NCI-H748 treated with DMSO at 0.1 percent for 48 hours (cell line): ENCODE results near the gene RFX2.
A peak's percentile ranks its signal among the peaks of the same experiment; 100 is the strongest.

Source experiments
- DNase-seq: peaks from one replicate; lab custom pipeline; 2025; lab: John Stamatoyannopoulos, UW

Gene RFX2

GRCh38 chr19:6103894-6104293 lies 6.4 kb downstream of the RFX2 start:
- no peak for DNase-seq

GRCh38 chr19:6103217-6103644 lies 7.1 kb downstream of the RFX2 start:
- no peak for DNase-seq

- DNase-seq, result no peak
Measured at GRCh38 chr19:6101991-6102390, 8.3 kb downstream of the RFX2 start.

- no peak for DNase-seq
Measured at GRCh38 chr19:6101291-6101825, 8.9 kb downstream of the RFX2 start.

GRCh38 chr19:6100284-6100915 lies 9.9 kb downstream of the RFX2 start:
- DNase-seq, result no peak

- DNase-seq, result no peak
Measured at GRCh38 chr19:6099599-6099998, 10.7 kb downstream of the RFX2 start.

GRCh38 chr19:6099033-6099432 lies 11.3 kb downstream of the RFX2 start:
- DNase-seq, result no peak

GRCh38 chr19:6098574-6098973 lies 11.7 kb downstream of the RFX2 start:
- DNase-seq, result no peak

- DNase-seq, result no peak
Measured at GRCh38 chr19:6097911-6098310, 12.4 kb downstream of the RFX2 start.

- no peak for DNase-seq
Measured at GRCh38 chr19:6095760-6096159, 14.5 kb downstream of the RFX2 start.

GRCh38 chr19:6092329-6093286 lies 17.7 kb downstream of the RFX2 start:
- peak; percentile 34 for DNase-seq

GRCh38 chr19:6091771-6092291 lies 18.5 kb downstream of the RFX2 start:
- no peak for DNase-seq

- no peak for DNase-seq
Measured at GRCh38 chr19:6090634-6091033, 19.7 kb downstream of the RFX2 start.

GRCh38 chr19:6088602-6089049 lies 21.7 kb downstream of the RFX2 start:
- DNase-seq, result no peak

- peak; percentile 13 for DNase-seq
Measured at GRCh38 chr19:6087074-6087571, 23.2 kb downstream of the RFX2 start.

GRCh38 chr19:6086068-6086788 lies 24.1 kb downstream of the RFX2 start:
- DNase-seq, result no peak

- no peak for DNase-seq
Measured at GRCh38 chr19:6084821-6085220, 25.5 kb downstream of the RFX2 start.

GRCh38 chr19:6079107-6079506 lies 31.2 kb downstream of the RFX2 start:
- no peak for DNase-seq

GRCh38 chr19:6078068-6078467 lies 32.2 kb downstream of the RFX2 start:
- DNase-seq, result no peak

- no peak for DNase-seq
Measured at GRCh38 chr19:6076675-6077463, 33.4 kb downstream of the RFX2 start.

- no peak for DNase-seq
Measured at GRCh38 chr19:6076291-6076665, 34.0 kb downstream of the RFX2 start.
